Measurements from ENCODE around the gene SLC7A1.

The SLC7A1 gene

DNA sequence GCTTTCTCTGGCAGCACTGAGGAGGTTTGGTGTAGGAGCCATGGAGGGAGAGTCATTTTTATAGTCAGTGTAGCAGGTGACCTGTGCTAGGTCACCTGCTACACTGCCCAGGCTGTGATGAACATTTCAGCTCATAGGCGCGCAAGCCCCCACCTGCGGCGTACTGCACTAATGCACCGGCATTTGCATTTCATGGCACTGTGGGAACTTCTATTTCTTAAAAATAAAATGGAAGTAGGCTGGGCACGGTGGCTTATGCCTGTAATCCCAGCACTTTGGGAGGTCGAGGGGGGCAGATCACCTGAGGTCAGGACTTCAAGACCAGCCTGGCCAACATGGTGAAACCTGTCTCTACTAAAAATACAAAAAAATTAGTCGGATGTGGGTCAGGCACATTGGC lies 101.0 kb downstream of the SLC7A1 start:
- DNase-seq (ENCODE audit: low read depth in 1 of 2, low spot score in 1 of 2), result no peak

DNA sequence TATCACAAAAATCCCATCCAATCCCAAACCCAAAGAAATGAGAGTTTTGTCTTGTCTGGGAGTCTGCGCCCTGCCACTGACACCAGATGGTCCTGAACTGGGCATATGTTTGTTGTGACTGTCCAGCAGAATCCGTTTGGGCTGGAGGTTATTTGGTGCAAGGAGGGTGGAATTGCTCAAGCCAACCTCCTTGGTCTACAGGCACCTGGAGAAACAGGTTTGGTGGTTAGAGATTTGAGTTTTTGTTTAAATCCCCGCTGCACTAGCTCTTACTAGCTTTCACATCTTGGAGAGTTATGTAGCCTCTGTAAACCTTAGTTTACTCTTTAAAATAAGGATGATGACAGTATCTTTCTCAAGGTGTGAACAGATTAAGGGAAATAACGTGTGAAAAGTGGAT lies 101.7 kb downstream of the SLC7A1 start:
- no peak for DNase-seq (ENCODE audit: low read depth in 1 of 2, low spot score in 1 of 2)

DNA sequence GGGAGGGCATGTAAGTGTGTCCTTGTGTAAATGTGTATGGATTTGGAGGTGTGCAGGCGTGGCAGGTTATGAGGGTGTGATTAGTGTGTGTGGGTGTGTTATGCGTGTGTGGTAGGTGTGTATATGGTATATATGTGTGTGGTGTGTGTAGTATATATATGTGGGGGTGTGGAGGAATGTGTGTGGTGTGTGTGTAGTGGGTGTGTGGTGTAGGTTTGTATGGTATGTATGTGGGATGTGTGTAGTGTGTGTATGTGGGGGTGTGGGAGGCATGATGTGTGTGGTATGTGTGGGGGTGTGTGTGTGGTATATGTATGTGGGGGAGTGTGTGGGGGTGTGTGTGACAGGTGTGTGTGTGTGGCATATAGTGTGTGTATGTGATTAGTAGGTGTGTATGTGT lies 104.2 kb downstream of the SLC7A1 start:
- DNase-seq (ENCODE audit: low read depth in 1 of 2, low spot score in 1 of 2), result no peak

DNA sequence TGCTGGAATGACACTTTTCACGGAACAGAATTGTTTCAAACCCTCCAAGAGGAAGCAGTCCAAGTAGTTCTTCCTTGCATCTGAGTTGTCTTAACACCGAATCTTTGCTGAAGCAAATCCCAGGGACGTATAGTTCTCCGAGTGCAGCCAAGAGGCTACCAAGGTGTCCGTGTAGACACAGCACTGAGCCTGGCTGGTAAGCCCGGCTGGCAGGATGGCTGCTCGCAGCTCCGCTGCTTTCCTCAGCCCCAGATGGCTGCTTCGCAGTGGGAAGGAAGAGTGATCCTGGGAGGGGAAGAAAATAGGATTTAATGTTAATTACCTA lies 105.0 kb downstream of the SLC7A1 start:
- DNase-seq (ENCODE audit: low read depth in 1 of 2, low spot score in 1 of 2), result no peak

DNA sequence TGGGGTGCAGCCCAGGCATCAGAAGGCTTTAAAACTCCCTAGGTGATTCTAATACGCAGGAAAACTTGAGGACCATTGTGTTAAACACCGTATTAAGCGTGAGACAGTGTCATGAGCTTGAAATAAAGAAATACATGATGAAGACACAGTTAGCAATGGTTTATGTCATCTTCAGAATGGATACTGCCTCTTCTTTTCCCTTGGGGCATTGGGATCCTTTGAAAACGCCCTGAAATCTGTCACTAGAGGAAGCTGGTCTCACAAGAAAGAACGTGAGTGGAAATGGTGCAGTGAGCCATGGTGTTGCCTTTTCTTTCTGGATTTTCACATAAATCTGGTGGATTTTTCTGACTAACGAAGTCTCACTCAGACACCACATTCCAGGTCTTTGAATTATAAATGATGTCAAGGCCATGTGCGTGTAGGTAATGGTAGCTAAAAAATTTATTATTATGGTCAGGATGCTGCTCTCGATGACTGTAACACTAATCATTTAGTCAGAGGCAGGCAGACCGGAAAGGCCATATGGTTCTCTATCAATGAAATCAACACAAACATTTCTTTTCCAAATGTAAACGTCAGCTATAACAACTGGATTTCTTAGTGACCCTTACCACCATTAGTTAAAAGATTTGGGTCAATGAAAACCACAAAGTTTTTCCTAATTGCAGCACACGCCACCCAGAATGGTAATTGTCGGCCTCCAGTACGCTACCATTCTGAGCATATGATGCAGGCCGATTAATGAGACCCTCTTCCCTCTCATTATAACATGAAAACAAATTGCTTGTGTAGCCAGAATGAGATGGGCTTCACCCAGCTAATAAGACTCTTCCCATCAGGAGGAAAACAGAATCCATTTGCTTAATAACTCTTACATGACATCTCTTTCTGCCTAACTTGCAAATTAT lies 105.6 kb downstream of the SLC7A1 start:
- no peak for DNase-seq (ENCODE audit: low read depth in 1 of 2, low spot score in 1 of 2)

DNA sequence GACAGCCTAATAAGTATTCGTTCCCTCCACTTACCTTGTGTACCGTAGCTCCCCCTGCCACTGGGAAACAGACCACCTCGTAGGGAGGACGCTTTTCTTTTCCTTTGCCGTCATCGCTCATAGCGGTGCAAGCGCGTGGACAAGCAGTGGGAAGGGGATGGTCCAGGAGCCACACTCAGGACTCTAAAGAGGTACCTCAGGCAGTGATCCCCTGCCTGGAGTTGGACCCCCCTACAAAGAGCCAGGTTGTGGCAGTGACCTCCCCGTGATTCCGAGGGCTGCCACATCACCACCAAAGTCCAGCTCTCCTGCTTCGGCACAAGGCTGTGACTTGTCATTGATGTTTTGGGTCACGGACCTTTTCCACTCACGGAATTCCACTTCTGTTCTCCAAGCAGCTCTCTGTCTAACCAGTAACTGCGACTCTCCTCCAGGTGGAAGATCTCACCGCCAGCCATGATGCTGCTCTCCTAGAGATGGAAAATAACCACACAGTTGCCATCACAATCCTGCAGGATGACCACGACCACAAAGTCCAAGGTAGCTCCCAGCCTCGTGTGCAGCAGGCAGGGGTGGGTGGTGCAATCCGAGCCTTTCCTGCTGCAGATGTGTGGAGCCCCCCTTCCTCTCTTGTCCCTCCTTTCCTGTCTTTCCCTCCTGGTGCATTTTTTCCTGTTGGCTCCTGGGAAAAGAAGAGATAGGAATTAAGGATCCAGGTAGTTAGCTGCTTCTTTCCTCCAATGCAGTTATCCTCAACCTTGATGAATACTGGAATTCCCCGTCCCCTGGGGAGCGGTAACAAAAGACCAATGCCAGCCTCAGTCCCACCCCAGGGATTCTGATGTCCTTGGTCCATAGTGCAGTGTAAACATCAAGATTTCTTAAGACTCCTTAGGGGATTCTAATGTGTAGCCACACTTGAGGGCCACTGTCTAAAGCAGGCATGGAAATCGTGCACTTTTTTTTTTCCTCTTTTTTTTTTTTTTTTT lies 107.7 kb downstream of the SLC7A1 start:
- DNase-seq (ENCODE audit: low read depth in 1 of 2, low spot score in 1 of 2), result no peak

DNA sequence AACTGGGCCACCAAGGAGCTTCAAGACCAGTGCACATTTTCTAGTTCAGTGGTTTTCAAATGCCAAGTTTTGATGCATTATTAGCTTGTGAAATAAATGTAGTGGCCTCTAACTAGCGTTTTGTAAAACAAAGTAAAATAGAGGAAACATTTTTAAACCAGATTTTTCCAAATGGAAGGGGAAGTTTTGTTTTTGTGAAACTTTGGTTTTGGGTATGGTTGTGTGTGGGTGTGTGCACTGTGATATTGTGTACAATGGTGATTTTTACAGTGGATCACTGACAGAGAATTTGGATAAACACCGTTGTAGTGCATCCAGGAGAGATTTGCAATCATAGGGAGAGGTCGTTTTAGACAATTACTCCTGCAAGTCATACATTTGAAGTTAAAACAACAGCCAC lies 108.9 kb downstream of the SLC7A1 start:
- DNase-seq (ENCODE audit: low read depth in 1 of 2, low spot score in 1 of 2), result no peak

DNA sequence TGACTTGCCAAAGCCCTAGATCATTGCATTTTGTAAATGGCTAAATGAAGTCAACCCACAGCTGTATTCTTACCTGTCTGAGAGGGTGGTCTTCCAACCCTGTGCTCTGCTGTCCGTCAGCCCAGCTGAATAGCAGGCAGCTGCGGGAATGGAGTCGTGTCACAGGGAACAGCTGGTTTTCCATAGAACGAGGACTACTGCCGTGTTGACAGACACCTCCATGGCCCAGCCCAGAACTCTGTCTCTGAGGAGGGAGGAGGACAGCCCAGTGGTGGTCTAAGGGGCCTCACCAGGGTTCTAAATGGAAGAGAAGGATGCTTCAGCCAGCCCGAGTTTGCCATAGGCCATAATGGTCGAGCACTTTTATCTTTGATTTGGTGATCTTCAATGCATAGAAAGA lies 110.7 kb downstream of the SLC7A1 start:
- no peak for DNase-seq (ENCODE audit: low read depth in 1 of 2, low spot score in 1 of 2)

DNA sequence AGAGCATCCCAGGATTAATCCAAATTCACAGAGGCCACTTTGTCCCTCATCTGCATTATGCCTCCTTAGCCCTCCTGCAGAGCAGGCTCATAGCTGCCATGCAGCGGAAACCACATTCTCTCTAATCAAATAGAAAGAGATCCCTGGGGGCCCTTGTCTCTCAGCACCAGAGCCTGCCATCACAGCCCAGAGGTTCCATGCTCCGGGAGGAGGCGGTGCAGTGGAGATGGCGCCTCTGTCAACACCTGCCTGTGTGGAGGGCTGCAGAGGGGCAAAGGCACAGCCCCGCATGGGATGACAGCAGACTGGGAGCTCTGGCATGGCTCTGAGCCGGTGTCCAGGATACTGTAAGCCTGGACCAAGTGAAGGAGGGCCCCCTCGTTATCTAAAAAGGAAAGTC lies 111.3 kb downstream of the SLC7A1 start:
- no peak for DNase-seq (ENCODE audit: low read depth in 1 of 2, low spot score in 1 of 2)

DNA sequence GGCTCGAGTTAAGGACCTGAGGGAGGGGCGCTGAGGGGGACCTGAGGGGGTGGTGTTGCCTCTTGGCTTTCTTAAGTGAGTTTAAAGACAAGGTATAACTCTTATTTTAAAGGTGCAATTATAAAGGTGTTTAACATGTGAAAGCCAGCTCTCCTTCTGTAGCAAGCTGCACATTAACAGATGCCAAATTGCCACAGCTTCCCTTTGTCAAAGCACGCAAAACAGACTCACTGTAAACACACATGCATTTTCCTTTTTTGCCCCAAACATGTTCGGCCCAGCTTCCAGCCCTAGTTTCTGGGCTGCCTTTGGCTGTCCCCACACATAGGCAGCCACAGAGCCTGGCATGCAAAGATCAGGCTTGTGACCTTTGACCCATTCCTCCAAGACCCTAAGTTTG lies 111.9 kb downstream of the SLC7A1 start:
- DNase-seq (ENCODE audit: low read depth in 1 of 2, low spot score in 1 of 2), result no peak

DNA sequence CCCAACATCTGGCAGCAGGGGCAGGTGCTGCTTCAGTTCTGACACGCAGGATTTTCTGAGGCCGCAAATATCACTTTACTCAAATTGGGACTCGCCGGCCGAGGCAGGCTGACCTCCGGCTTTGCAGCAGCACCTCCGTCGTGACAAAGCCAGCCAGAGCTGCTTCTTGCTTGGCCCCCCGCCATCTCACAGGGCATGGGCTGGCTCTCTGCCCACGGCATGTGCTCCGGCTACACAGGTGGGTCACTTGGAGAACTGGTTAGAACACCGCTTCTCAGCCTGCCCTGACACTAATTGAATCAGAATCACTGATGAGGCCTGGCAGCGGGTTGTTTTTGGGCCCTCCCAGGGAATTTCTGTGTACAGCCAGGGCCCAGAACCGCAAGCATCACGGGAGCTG lies 112.3 kb downstream of the SLC7A1 start:
- no peak for DNase-seq (ENCODE audit: low read depth in 1 of 2, low spot score in 1 of 2)

DNA sequence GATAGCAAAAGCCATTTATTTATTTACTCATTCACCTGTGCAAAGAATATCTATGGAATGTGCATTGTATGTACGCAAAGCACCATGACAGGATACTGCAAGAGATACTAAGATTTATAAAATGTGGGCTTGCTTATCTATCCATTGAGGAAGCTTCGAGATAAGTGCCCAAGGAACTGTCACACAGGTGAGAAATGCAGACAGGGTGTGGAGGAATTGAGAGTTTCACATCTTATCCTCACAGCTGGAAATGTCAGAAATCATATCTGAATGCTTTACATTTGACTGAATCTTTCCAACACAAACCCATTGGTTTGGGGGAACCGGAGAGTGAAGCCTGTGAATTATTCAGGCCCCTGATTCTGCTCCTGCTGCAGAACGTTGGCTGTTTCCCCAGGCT lies 113.0 kb downstream of the SLC7A1 start:
- no peak for DNase-seq (ENCODE audit: low read depth in 1 of 2, low spot score in 1 of 2)

DNA sequence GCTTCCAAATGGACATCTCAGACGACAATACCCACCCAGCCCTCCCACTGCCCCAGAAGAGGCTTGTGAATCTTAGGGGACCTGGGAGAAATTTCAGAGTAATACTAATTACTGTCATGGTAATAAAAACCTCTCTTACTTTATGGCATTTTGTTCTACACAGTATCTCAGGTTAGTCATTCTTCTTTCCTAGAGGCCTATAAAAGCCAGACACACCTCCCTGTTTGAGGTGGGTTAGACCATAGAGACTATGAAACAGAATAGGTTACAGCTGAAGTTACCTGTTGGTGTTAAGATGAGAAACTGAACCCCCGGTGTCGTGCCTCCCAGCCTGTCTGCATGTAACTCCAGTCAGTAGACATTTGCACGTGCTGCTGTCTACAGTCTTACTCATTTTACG lies 113.9 kb downstream of the SLC7A1 start:
- DNase-seq (ENCODE audit: low read depth in 1 of 2, low spot score in 1 of 2), result no peak

DNA sequence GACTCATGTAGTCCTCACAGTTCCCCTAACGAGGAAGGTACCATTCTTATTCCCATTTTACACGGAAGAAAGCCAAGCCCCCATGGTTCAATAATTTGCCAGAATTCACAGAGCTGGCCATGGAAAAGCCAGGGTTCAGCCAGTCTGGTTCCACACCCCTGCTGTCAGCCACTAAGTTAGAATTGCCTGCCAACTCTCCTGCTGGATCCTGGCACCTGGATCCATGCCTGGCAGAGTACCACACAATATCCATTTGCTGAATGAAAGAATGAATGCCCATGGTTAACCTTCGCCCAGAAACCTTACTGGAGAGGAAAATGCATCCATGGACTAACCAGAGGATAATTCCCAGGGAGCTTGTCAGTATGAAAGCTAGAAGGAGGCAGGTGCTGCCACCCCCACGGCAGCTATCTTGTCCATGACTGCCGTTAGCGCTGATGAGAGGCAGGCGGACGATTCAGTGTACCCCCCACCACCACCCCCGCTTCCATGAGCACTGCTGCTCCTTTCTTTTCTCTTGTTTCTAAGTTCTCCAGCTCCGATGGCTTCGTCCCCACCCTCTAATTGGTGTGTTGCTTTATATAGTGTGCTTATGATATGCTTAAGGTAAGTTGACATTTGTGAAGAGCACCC lies 114.5 kb downstream of the SLC7A1 start:
- no peak for DNase-seq (ENCODE audit: low read depth in 1 of 2, low spot score in 1 of 2)

DNA sequence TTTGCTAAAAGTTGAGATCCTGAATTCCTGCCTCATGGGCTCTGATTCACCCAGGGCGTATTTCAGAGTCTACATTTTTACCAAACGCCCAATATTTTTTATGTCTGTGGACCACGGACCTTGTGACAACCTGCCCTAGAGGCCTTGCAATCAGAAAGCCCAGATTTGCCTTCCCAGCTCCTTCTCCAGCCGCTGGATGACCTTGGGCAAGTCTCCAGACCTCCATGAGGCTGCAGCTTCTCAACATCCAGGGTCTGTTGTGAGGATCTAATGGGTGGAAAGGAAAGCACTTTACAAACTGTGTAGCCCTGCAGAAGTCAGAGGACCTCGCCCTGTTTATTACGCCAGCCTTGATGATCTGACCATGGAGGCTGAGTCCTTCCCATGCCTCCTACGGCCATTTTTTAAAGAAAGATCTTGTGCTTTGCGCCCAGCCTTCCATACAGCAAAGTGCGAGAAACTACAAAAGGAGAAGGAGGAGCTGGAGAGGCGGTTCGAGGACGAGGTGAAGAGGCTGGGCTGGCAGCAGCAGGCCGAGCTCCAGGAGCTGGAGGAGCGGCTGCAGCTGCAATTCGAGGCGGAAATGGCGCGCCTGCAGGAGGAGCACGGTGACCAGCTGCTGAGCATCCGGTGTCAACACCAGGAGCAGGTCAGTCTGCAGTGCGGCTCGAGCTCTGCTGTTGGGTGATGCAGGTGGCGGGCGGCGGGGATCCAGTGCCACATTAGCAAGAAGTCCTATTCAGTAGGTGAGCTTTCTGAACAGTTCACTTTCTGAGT lies 115.6 kb downstream of the SLC7A1 start:
- no peak for DNase-seq (ENCODE audit: low read depth in 1 of 2, low spot score in 1 of 2)

DNA sequence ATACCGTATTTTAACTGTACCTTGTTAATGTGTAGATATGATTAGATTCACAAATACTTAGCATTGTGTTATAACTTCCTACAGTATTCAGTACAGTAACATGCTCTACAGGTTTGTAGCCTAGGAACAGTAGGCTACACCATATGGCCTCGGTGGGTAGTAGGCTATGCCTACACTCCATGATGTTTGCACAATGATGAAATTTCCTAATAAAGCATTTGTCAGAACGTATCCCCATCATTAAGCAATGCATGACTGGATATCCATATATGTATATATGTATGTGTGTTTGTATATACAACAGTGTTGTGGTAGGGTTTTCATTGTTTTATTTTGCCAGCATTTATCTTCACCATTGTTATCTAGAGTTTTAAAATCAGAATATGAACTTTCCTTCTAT lies 119.4 kb downstream of the SLC7A1 start:
- DNase-seq (ENCODE audit: low read depth in 1 of 2, low spot score in 1 of 2), result no peak

DNA sequence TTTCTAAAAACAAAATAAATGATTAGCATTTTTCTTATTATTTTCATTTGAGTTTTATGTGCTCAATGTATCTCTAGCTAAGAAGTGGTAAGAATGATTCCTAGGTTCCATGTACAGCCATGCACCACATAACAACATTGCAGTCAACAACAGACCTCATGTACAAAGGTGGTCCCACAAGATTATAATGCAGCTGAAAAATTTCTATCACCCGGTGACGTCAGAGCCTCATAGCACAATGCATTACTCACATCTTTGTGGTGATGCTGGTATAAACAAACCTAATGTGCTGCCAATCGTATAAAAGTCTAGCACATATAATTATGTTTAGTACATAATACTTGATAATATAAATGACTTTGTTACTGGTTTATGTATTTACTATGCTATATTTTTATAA lies 120.5 kb downstream of the SLC7A1 start:
- DNase-seq (ENCODE audit: low read depth in 1 of 2, low spot score in 1 of 2), result no peak

DNA sequence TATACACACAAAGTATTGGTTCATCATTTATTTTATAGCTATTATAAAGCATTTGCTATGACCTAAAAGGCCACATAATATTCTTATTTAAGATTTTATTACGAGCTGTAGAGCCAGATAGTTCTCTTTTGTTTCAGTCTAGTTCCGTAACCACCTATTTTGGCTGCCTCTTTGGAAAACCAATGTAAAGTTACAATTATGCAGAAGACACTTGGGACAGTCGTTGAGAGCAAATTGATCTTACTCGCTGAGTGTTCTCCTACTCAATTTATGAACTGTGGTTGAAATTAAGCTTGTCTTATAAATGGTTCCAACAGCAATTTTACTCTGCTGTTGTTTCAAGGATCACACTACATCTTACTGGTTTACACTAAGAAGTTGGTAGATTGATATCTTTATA lies 122.3 kb downstream of the SLC7A1 start:
- DNase-seq (ENCODE audit: low read depth in 1 of 2, low spot score in 1 of 2), result no peak

DNA sequence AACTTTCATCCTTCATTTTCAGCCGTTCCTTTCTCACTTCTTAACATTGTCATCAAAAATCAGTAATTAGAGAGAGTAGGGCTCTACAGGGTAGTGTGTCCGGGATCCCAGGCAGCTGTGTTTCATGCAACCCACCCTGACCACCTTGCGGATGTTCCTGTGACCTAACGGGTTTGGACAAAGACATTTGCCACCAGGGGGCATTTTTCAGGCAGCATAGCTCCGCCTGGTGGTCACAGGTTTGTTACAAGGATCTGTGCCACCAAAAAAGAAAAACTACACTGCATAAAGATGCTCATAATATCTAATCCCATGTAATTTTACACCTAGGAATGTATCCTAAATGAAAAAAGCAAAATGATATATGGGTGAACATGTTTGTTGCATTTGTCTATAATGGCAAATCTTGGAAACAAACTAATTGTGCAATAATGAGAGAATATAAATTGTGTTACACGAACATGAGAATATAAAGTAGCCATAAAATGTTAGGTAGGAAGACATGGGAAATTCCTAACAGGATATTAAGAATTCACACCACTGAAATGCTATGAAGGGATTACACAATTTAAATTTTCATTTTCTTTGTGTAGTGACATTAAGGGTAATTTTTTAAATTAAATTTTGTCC lies 123.0 kb downstream of the SLC7A1 start:
- DNase-seq (ENCODE audit: low read depth in 1 of 2, low spot score in 1 of 2), result peak in 1 of 2 donors; percentile 10

DNA sequence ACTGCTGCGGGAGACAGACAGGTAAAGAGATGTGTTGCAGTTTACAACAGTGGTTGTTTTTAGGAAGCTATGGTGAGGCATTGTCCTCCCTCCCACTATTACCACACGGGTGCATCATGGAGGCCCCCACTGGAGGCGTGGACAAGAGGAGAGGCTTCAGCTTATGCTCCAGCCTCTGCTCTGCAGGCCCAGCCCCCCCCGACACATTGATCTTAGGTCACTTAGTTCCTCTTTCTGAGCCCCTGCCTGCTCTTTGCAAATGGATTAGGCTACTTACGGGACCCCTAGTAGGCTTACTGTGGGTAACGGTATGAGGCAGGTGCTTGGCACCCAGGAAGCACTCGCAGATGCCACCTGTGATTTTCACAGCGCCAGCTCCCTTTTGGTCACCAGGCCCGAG lies 123.9 kb downstream of the SLC7A1 start:
- DNase-seq (ENCODE audit: low read depth in 1 of 2, low spot score in 1 of 2), result no peak
